ENCODE measurements around the gene LLPH.

LLPH gene

DNA sequence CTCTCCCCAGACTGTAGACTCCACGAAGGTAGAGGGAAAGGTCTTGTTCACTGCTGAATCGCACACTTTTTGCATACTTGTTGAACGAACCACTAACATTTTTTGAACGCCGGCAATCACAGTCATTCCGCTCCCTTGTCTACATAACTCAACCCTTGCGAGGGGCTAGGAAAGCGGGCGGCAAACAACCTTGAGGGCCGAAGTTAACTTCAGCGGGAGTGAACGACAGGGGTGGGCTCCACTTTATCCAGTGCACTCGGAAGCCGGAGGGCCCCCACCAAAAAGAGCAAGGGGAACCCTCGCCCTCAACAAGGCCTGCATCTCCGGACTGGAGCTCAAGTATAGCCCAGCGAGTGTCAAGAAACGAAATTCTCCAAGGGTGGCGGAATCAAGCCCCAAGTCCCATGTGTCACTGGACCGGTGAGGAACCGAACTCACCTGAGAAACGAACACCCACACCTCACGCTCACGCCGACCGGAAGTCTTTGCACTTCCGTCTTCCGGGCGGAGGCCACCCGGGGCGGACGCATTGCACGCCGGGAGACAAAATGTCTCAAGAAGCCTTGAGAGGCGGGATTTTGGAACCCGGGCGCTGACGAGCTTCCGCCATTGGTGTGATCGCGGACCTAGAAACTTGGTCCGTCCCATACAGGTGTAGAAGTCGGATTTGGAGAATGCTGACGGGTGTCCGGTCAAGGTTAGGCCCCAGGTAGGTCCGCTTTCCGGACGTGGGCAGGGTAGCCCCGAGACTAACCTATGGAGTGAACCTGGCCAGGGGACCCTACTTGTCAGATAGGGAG lies at the start of gene LLPH:
LLPH (minus strand) TSS at position 484 of the 800 bp plus-strand sequence. CDS start 1,644 bp downstream, outside the sequence.
- Histone ChIP-seq H3K4me3 (ENCODE audit: low read depth, low read length) (peak within 1 kb of the TSS; percentile 99), H3K36me3 (ENCODE audit: control insufficient read depth in 2 of 2, insufficient read depth in 1 of 2, low read length in 2 of 2) (peaks cover 32 to 40% of the 10 kb centered on the region in 2 experiments), H3K4me1 (ENCODE audit: control insufficient read depth, insufficient read depth, low read length) (no peaks in the 10 kb centered on the region), H3K27ac (ENCODE audit: extremely low read depth, low read depth, low read length) (peak within 1 kb of the TSS; percentile 70), H3K9me3 (ENCODE audit: control insufficient read depth, insufficient read depth, low read depth, low read length) (no peaks in the 10 kb centered on the region)
- POLR2A ChIA-PET: interaction anchor here (0.5 to 3.3 kb wide), 8 partner anchors 9 to 1139 kb away, joined by 3 to 36 read pairs (median 4); partner anchors contain the start of genes CAND1, HELB and TMBIM4
- CTCF ChIA-PET: interaction anchor here (0.6 to 2.8 kb wide), 4 partner anchors 23 to 824 kb away, joined by 3 to 12 read pairs (median 4); no protein-coding TSS in a partner anchor
- no peak for TF ChIP-seq ZNF174 (tag by site-specific recombination; IDR thresholded peaks at IDR 0.05)
- TF ChIP-seq ZNF529 (tag by site-specific recombination; IDR thresholded peaks at IDR 0.05; ENCODE audit: insufficient replicate concordance): no peak
- peak; percentile 91 for TF ChIP-seq ZNF76 (tag by site-specific recombination; IDR thresholded peaks at IDR 0.05; ENCODE audit: borderline replicate concordance, low read depth)
- TF ChIP-seq YY1 (tag by site-specific recombination; IDR thresholded peaks at IDR 0.05): peak; percentile 75
- TF ChIP-seq PATZ1 (tag by site-specific recombination; IDR thresholded peaks at IDR 0.05): peak; percentile 47; the same call in 1 of the 2 replicates
- no peak for TF ChIP-seq ZNF394 (tag by site-specific recombination; IDR thresholded peaks at IDR 0.05; ENCODE audit: borderline replicate concordance)
- no peak for TF ChIP-seq ZNF621 (tag by site-specific recombination; IDR thresholded peaks at IDR 0.05)
- TF ChIP-seq GLIS2 (tag by site-specific recombination; IDR thresholded peaks at IDR 0.05): peak; percentile 68; the same call in 1 of the 2 replicates
- TF ChIP-seq SCRT1 (tag by site-specific recombination; IDR thresholded peaks at IDR 0.05; ENCODE audit: borderline replicate concordance): peak; percentile 12; the same call in 1 of the 2 replicates
- peak; percentile 63 for TF ChIP-seq ZNF501 (tag by site-specific recombination; IDR thresholded peaks at IDR 0.05)
- no peak for TF ChIP-seq ZBTB44 (tag by site-specific recombination; IDR thresholded peaks at IDR 0.05)
- TF ChIP-seq, protein P1, sequence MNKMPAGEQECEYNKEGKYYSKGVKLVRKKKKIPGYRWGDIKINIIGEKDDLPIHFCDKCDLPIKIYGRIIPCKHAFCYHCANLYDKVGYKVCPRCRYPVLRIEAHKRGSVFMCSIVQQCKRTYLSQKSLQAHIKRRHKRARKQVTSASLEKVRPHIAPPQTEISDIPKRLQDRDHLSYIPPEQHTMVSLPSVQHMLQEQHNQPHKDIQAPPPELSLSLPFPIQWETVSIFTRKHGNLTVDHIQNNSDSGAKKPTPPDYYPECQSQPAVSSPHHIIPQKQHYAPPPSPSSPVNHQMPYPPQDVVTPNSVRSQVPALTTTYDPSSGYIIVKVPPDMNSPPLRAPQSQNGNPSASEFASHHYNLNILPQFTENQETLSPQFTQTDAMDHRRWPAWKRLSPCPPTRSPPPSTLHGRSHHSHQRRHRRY (tag by site-specific recombination; IDR thresholded peaks at IDR 0.05): no peak
- no peak for TF ChIP-seq MEIS1 (CRISPR knock-in tag; IDR thresholded peaks at IDR 0.05; ENCODE audit: borderline replicate concordance)
- peak; percentile 90 for TF ChIP-seq SP2 (tag by site-specific recombination; IDR thresholded peaks at IDR 0.05)
- TF ChIP-seq ZNF335 (tag by site-specific recombination; conservative IDR thresholded peaks at IDR 0.05): peak; percentile 83
- peak; percentile 63; the same call in 1 of the 2 replicates for TF ChIP-seq EGR2 (tag by site-specific recombination; IDR thresholded peaks at IDR 0.05; ENCODE audit: low read depth)
- 0 out of 2 replicates have a peak, but pooled peaks have one; percentile 22 for TF ChIP-seq ZBTB8A (tag by site-specific recombination; IDR thresholded peaks at IDR 0.05)
- TF ChIP-seq ZIC2 (tag by site-specific recombination; IDR thresholded peaks at IDR 0.05): peak; percentile 36; the same call in 1 of the 2 replicates
- peak; percentile 17; the same call in 1 of the 2 replicates for TF ChIP-seq ZNF558 (tag by site-specific recombination; IDR thresholded peaks at IDR 0.05)
- no peak for TF ChIP-seq ZNF830 (tag by site-specific recombination; IDR thresholded peaks at IDR 0.05; ENCODE audit: low read depth)
- peak; percentile 26; the same call in 1 of the 2 replicates for TF ChIP-seq ZNF639 (tag by site-specific recombination; IDR thresholded peaks at IDR 0.05)
- peak; percentile 90 for TF ChIP-seq GLIS1 (tag by site-specific recombination; IDR thresholded peaks at IDR 0.05)
- TF ChIP-seq, protein P2, sequence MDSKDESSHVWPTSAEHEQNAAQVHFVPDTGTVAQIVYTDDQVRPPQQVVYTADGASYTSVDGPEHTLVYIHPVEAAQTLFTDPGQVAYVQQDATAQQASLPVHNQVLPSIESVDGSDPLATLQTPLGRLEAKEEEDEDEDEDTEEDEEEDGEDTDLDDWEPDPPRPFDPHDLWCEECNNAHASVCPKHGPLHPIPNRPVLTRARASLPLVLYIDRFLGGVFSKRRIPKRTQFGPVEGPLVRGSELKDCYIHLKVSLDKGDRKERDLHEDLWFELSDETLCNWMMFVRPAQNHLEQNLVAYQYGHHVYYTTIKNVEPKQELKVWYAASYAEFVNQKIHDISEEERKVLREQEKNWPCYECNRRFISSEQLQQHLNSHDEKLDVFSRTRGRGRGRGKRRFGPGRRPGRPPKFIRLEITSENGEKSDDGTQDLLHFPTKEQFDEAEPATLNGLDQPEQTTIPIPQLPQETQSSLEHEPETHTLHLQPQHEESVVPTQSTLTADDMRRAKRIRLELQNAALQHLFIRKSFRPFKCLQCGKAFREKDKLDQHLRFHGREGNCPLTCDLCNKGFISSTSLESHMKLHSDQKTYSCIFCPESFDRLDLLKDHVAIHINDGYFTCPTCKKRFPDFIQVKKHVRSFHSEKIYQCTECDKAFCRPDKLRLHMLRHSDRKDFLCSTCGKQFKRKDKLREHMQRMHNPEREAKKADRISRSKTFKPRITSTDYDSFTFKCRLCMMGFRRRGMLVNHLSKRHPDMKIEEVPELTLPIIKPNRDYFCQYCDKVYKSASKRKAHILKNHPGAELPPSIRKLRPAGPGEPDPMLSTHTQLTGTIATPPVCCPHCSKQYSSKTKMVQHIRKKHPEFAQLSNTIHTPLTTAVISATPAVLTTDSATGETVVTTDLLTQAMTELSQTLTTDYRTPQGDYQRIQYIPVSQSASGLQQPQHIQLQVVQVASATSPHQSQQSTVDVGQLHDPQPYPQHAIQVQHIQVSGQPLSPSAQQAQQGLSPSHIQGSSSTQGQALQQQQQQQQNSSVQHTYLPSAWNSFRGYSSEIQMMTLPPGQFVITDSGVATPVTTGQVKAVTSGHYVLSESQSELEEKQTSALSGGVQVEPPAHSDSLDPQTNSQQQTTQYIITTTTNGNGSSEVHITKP (tag by site-specific recombination; IDR thresholded peaks at IDR 0.05): peak; percentile 83
- no peak for TF ChIP-seq ZNF747 (tag by site-specific recombination; IDR thresholded peaks at IDR 0.05)
- TF ChIP-seq ZBTB6 (tag by site-specific recombination; IDR thresholded peaks at IDR 0.05): 0 out of 2 replicates have a peak, but pooled peaks have one; percentile 32
